Measurements from ENCODE around the gene PCDHA1.

- no peak for TF ChIP-seq ZNF565 (CRISPR knock-in tag; conservative IDR thresholded peaks at IDR 0.05; ENCODE audit: low read depth)
- TF ChIP-seq RARB (CRISPR knock-in tag; IDR thresholded peaks at IDR 0.05), result no peak
- TF ChIP-seq OSR1 (CRISPR knock-in tag; IDR thresholded peaks at IDR 0.05), result no peak
- TF ChIP-seq CREB5 (CRISPR knock-in tag; IDR thresholded peaks at IDR 0.05; ENCODE audit: low read depth), result no peak
- TF ChIP-seq ZNF70 (CRISPR knock-in tag; IDR thresholded peaks at IDR 0.05), result no peak
- no peak for TF ChIP-seq PATZ1 (CRISPR knock-in tag; IDR thresholded peaks at IDR 0.05; ENCODE audit: borderline replicate concordance)
Measured at GRCh38 chr5:140808889-140809291, 22.9 kb downstream of the PCDHA1 start.

All from SK-N-SH treated with all-trans-retinoic acid at 6 μM for 48 hours (cell line).